Fibroblast of skin of abdomen (primary cell): ENCODE results near the gene MAT2B.

Experiments
- DNase-seq: peaks from one replicate; pipeline ENCODE4 v3.0.0-alpha.2; 2013

The MAT2B gene

DNA sequence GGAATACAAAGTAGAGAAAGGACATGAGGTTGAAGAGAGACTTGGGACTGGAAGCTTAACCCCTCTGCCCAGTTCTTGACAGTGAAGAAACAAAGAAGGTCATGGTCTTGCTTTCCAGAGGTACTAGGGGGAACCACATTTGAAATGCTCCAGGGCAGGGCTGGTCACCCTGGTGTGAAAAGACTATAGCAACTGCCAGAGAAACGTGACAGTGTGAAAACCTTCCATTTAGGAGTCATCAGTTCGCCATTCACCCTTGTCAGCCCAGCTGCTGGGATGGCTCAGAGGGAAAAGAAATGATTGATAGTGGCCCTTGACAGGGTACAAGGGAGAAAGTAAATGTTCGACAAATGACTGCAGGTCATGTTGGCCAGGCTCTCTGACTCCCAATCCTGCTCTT lies 56.7 kb downstream of the MAT2B start:
- no peak for DNase-seq

DNA sequence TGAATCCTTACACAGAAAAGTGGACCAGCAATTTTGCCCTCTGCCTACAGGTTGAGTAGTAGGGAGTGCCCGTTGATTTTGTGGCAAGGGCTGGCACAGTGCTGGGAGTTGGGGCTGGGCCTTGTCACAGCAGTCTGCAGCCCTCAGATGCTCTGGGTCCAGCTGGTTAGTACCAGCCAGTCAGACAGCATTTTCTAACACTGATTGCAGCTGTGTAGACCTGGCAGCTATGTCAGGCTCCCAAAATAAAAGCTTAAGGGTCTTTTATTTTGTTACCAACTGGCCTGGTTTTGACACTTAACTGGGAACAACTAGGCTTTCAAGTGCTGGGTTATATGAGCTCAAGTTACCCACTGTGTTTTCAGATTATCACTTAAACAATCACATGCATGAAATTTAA lies 57.7 kb downstream of the MAT2B start:
- DNase-seq, result no peak

DNA sequence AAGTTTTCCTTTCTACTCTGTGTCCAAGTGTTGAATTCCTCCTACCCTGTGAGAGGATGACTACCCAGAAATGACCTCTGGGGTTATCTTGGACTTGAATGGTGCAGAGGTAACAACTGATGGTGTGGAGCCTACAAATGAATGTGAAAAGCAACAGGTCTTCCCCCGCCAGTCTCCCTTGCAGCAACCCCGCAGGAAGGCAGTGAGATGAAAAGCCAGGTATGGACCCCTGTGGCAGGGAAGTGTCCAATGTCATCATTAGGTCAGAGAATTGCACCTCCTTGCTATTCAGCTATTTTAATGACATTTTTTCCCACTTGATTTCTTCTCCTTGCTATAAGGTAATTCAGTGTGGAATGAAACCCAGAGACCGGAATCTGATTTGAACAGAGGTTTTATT lies 58.5 kb downstream of the MAT2B start:
- DNase-seq, result no peak

DNA sequence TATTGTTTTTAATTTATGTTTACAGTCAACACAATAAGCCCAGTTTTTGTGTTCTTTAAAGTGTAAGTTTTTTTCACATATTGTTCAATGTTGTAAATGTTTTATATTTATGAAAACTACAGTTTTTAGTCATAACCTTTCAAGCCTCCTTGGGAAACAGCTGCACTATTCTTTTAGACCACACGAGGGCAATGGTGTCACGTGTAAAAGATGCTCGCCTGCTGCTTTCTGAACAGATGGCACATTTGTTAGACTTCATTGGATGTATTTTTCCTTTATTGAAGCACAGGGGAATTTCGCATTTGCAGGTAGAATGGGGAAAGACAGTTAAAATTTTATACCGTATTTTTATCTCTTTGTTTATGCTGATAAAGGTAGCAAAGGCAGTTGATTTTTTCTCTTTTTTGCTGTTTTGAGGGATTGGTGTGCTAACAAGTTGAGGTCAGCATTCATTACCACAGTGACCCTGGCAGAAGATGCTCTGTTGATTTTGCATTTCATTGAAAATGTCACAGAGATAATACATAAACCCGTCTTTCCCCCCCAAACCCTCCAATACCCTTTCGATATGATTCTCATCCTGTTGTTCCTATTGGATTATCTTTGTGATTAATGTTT lies 59.0 kb downstream of the MAT2B start:
- DNase-seq, result peak; percentile 60

DNA sequence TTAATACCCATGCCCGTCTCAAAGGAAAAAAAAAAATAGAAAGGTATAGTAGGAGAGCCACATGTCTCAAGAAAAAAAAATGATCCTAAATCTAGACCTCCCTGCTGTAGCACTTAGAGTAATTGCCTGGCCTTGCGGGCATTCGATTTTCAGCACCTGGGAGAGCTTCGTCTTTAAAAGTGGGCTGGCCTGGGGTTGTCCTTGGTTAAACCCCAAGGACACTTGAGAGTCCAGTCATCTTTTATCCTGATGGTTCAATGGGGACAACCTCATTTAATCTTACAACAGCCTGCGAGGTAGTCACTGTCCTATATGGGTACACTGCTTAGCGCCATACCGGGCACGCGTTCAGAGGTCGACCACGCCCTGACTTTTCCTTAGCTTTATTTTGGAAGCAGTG lies 60.1 kb downstream of the MAT2B start:
- DNase-seq, result no peak

DNA sequence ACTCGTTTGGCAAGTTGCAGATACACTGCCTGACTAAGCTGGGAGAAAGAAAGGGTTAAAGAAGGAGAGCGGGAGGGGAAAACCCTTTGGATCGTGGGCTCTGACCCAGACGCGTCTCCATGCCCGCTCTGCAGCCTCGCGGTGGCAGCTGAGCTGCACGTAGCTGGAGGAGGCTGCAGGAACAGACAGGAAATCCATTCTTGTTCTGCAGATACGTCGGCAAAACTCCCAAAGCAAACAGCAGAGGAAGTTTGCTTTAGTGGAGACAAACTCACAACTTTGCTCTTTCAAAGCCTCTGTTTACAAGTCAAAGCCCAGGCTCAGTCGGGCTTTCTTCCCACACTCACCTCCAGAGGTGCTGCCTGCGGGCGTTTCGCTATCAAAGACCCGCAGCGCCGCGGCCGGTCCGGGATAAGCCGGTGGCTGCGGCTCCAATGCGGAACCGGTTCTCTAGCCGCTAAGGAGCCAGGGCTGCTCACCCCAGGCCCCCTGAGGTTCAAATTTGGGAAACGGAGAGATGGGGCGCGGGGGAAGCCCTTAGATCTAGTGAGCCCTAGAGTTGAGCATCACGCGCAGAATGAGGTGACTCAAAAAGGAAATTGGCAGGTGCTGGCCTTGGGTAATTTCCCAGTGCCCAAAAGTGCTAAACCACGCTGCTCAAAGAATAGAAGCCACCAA lies 60.7 kb downstream of the MAT2B start:
- no peak for DNase-seq

DNA sequence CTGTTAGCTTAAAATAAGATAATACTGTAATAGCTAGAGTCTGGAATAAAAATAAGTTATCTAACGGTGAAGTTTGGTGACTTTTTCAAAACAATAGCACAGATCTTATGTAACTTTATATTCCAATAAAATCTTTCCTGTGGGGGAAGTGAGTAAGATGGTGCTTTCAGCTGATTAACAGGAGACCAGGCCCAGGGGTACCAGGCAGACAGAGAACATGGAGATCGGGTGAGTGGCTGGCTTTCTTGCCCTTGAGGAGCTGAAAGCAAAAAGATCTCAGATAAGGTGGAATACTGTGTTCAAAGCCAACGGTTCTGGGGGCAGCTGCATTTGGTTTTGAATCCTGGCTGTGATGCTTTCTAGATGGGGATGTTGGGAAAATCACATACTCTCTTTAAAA lies 61.3 kb downstream of the MAT2B start:
- DNase-seq, result no peak

DNA sequence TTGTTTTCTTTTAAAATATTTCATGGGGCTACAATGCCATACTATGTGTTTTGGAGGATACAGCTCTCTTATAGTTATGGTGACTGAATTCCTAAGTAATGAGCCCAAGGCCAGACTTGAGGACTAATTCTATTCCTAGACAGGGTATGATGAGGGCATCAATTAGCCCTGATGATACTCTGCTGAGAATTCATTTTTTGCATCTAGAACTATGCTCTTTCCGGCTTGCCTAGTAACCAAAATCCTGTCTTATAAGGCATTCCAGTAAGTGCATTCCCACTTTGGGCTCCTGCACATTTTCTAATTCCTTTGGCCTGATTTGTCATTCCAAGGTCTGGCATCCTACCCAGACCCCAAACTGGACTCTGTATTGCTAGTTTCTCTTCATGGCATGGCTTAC lies 62.4 kb downstream of the MAT2B start:
- DNase-seq, result peak; percentile 64
